ENCODE results near the gene CD247. TPM values are rescaled to one million over a fixed set of nuclear protein-coding genes. Genes with fewer than 3 reads are reported as not detected.

CD247 gene
- total RNA-seq, 1 experiment from 2014 or later: not detected

DNA sequence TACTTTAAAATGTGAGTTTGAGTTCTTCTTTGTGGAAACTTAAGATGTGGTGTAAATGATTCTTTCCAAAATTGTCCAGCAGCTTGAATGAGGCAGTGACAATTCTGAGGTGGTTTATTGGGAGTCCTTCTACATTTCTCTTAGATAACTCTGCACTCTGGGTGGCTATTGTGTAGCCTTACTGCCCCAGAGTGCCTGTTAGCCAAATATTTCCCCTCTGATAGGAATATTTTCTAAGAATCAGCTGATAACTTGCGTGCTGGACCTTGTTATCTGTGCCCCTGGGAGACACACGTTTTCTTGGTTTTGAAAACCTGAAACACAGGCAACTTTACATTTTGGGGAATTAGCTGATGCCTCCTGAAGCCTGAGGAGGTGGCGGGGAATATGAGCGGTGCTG, 91.6 kb downstream of the CD247 start:
- intact Hi-C loops (cut with micrococcal nuclease): no loop called here
- H3K36me3 ChIP-seq (ENCODE audit: low read depth, low read length): no peaks in the 10 kb centered on the region
- H3K4me2 ChIP-seq (ENCODE audit: low read length): no peak overlapping the region
- TF ChIP-seq EZH2phosphoT487 (IDR thresholded peaks at IDR 0.05; ENCODE audit: borderline replicate concordance, low read length) (no peak), EZH2 (IDR thresholded peaks at IDR 0.05; ENCODE audit: low read length, unreplicated experiment) (no peak)
- TF ChIP-seq, protein P1, sequence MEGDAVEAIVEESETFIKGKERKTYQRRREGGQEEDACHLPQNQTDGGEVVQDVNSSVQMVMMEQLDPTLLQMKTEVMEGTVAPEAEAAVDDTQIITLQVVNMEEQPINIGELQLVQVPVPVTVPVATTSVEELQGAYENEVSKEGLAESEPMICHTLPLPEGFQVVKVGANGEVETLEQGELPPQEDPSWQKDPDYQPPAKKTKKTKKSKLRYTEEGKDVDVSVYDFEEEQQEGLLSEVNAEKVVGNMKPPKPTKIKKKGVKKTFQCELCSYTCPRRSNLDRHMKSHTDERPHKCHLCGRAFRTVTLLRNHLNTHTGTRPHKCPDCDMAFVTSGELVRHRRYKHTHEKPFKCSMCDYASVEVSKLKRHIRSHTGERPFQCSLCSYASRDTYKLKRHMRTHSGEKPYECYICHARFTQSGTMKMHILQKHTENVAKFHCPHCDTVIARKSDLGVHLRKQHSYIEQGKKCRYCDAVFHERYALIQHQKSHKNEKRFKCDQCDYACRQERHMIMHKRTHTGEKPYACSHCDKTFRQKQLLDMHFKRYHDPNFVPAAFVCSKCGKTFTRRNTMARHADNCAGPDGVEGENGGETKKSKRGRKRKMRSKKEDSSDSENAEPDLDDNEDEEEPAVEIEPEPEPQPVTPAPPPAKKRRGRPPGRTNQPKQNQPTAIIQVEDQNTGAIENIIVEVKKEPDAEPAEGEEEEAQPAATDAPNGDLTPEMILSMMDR (conservative IDR thresholded peaks at IDR 0.05; ENCODE audit: low read depth, low read length): no peak
- BruUV-seq (replicated peaks): no TSS peak
- CTCF ChIA-PET: no interaction called here
- H4K20me1 ChIP-seq (ENCODE audit: low read length): no peaks in the 10 kb centered on the region
- H3K27ac ChIP-seq (ENCODE audit: low read length): no peak overlapping the region
- H3K4me1 ChIP-seq (ENCODE audit: insufficient read depth, low read length): no peaks in the 10 kb centered on the region
- no peak overlapping the region for H2AFZ ChIP-seq (ENCODE audit: low read length)
- no peak for DNase-seq
- H3K9me2 ChIP-seq (replicated peaks; ENCODE audit: low read length): no peaks in the 10 kb centered on the region
- H3K9ac ChIP-seq (ENCODE audit: low read length): no peak overlapping the region
- POLR2A ChIA-PET (ENCODE audit: unreplicated experiment): no interaction called here
- H3K4me3 ChIP-seq (ENCODE audit: low read length): no peak overlapping the region
- no peaks in the 10 kb centered on the region for H3K9me3 ChIP-seq (ENCODE audit: low read length)
- ATAC-seq: no peak
- H3K79me2 ChIP-seq (ENCODE audit: low read length): no peaks in the 10 kb centered on the region
- H3F3A ChIP-seq (ENCODE audit: low read length, unreplicated experiment): no peaks in the 10 kb centered on the region
- H3K27me3 ChIP-seq (ENCODE audit: low read length): no peaks in the 10 kb centered on the region

DNA sequence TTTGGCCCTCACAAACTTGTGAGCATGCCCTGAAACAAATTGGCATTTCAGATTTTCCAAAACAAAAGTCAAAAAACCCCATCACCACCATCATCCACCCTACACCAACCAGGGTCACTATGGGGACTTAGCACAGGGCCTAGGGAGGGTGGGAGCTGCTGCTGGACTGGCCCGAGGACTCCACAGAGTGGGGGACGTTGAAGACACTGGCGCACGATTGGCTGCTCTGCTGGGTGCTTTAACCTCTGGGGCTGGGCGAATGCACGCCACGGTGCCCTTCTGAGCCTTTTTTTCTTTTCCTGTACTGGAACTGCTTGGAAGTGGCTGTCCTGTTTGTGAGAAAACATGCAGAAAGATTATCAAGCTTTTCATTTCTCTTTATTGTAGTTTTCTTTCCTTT, 92.8 kb downstream of the CD247 start:
- POLR2A ChIA-PET (ENCODE audit: unreplicated experiment): interaction anchor here (0.6 kb wide), 1 partner anchor 130 kb away, joined by 6 read pairs; no protein-coding TSS in a partner anchor
- intact Hi-C loops (cut with micrococcal nuclease): no loop called here
- ATAC-seq: no peak

More for the DNA sequence above, 92.8 kb downstream of the CD247 start:
- no peak overlapping the region for H3K27ac ChIP-seq (ENCODE audit: low read length)
- H3K9ac ChIP-seq (ENCODE audit: low read length): no peak overlapping the region
- H3K4me1 ChIP-seq (ENCODE audit: insufficient read depth, low read length): peaks cover 4% of the 10 kb centered on the region; the same call in 1 of the 2 replicates
- CTCF ChIA-PET: interaction anchor here (0.6 kb wide), 1 partner anchor 12 kb away, joined by 6 read pairs; no protein-coding TSS in a partner anchor
- no peaks in the 10 kb centered on the region for H4K20me1 ChIP-seq (ENCODE audit: low read length)
- no peak overlapping the region for H3K4me3 ChIP-seq (ENCODE audit: low read length)
- H3K79me2 ChIP-seq (ENCODE audit: low read length): no peaks in the 10 kb centered on the region
- H3K9me3 ChIP-seq (ENCODE audit: low read length): no peaks in the 10 kb centered on the region
- no peak overlapping the region for H2AFZ ChIP-seq (ENCODE audit: low read length)
- TF ChIP-seq, protein P1 (conservative IDR thresholded peaks at IDR 0.05; ENCODE audit: low read depth, low read length): no peak
- TF ChIP-seq EZH2phosphoT487 (IDR thresholded peaks at IDR 0.05; ENCODE audit: borderline replicate concordance, low read length) (no peak), EZH2 (IDR thresholded peaks at IDR 0.05; ENCODE audit: low read length, unreplicated experiment) (no peak)
- DNase-seq: no peak
- no peak overlapping the region for H3K4me2 ChIP-seq (ENCODE audit: low read length)
- H3F3A ChIP-seq (ENCODE audit: low read length, unreplicated experiment): no peaks in the 10 kb centered on the region
- no peaks in the 10 kb centered on the region for H3K27me3 ChIP-seq (ENCODE audit: low read length)
- no TSS peak for BruUV-seq (replicated peaks)
- no peaks in the 10 kb centered on the region for H3K36me3 ChIP-seq (ENCODE audit: low read depth, low read length)
- H3K9me2 ChIP-seq (replicated peaks; ENCODE audit: low read length): no peaks in the 10 kb centered on the region
